Activated T-cell treated with anti-CD3 and anti-CD28 coated beads, Interleukin-2, amount 50 U/mL, for 24 hours (primary cell): ENCODE data around the gene TMED6.

Source experiments
- DNase-seq: peaks from one replicate; pipeline ENCODE4 v3.0.0-alpha.2; 2020
- H3K27ac Mint-ChIP-seq: 2 replicates; pipeline ENCODE4 v1.8.0; 2020; ENCODE audit warnings: mild to moderate bottlenecking, mixed read lengths
- H3K27me3 Mint-ChIP-seq: 2 replicates; pipeline ENCODE4 v1.8.0; 2020; ENCODE audit warnings: mixed read lengths
- H3K36me3 Mint-ChIP-seq: 2 replicates; pipeline ENCODE4 v1.8.0; 2020; ENCODE audit warnings: low read depth, mixed read lengths
- H3K4me1 Mint-ChIP-seq: 2 replicates; pipeline ENCODE4 v1.8.0; 2020; ENCODE audit warnings: low read depth, mixed read lengths
- H3K4me3 Mint-ChIP-seq: 2 replicates; pipeline ENCODE4 v1.8.0; 2020; ENCODE audit warnings: mild to moderate bottlenecking, moderate library complexity, mixed read lengths
- H3K9me3 Mint-ChIP-seq: 2 replicates; pipeline ENCODE4 v1.8.0; 2020; ENCODE audit warnings: mixed read lengths

Gene TMED6

DNA sequence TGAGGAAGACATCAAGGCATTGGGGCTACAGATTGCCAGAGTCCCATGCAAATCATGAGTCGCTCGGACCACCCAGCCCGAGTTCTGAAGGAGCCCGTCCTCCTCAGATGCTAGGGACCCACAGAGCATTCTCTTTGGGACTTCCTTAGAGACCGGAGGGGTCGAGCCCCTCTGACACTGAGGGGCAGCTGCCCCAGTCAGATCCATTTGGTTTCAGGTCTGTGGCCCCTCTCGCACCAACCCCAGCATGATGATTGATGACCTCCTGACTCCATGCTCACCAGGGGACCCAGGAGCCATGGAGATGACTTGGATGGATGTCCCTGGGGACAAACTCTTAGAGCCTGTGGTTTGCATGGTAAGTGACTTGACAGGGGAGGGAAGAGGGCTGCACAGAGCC is 29.2 kb downstream of the TMED6 start:
- no peak for DNase-seq
- H3K27ac Mint-ChIP-seq = peak overlapping the region; percentile 12
- peaks cover 96% of the 10 kb centered on the region for H3K36me3 Mint-ChIP-seq

DNA sequence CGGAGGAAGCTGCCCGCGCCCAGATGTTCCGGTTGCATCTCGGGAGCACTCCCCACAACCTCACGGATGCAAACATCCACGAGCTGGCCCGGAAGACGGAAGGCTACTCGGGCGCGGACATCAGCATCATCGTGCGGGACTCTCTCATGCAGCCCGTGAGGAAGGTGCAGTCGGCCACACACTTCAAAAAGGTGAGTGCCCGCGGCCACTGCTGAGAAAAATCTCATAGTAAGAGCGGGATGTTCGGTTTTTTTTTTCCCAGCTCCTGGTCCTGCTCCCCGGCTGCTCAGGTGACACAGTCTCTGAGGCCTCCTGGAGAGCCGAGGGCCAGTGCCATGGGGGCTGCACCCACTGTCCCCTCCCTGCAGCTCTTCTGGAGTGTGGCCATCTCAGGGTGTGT is 30.5 kb downstream of the TMED6 start:
- Mint-ChIP-seq H3K27ac (peak overlapping the region; percentile 80), H3K4me3 (no peak overlapping the region), H3K4me1 (peaks cover 23% of the 10 kb centered on the region), H3K9me3 (no peaks in the 10 kb centered on the region), H3K36me3 (peaks cover 96% of the 10 kb centered on the region), H3K27me3 (no peaks in the 10 kb centered on the region)
- peak; percentile 22 for DNase-seq

More for the DNA sequence above, 29.2 kb downstream of the TMED6 start:
- Mint-ChIP-seq H3K4me3 (no peak overlapping the region), H3K4me1 (peaks cover 36% of the 10 kb centered on the region), H3K9me3 (no peaks in the 10 kb centered on the region), H3K27me3 (no peaks in the 10 kb centered on the region)

DNA sequence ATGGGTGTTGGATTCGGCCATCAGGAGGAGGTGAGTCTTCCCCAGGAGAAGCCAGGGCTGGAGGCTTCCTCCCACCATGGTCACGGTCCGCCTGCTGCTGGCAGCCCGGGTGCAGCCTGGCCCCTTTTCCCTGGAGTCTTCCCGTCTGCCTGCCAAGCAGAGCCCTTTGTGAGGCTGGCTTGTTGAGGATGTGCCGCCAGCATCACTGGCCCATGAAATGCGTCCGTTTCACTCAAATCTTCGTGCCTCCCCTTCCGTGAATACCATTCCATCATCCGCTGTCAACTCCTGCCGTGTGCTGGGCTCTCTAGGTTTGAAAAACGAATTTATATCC is 30.9 kb downstream of the TMED6 start:
- no peak overlapping the region for H3K4me3 Mint-ChIP-seq
- peak; percentile 18 for DNase-seq
- peak overlapping the region; percentile 80 for H3K27ac Mint-ChIP-seq
- H3K36me3 Mint-ChIP-seq = peaks cover 96% of the 10 kb centered on the region
- peaks cover 20% of the 10 kb centered on the region for H3K4me1 Mint-ChIP-seq
- no peaks in the 10 kb centered on the region for H3K27me3 Mint-ChIP-seq
- no peaks in the 10 kb centered on the region for H3K9me3 Mint-ChIP-seq

DNA sequence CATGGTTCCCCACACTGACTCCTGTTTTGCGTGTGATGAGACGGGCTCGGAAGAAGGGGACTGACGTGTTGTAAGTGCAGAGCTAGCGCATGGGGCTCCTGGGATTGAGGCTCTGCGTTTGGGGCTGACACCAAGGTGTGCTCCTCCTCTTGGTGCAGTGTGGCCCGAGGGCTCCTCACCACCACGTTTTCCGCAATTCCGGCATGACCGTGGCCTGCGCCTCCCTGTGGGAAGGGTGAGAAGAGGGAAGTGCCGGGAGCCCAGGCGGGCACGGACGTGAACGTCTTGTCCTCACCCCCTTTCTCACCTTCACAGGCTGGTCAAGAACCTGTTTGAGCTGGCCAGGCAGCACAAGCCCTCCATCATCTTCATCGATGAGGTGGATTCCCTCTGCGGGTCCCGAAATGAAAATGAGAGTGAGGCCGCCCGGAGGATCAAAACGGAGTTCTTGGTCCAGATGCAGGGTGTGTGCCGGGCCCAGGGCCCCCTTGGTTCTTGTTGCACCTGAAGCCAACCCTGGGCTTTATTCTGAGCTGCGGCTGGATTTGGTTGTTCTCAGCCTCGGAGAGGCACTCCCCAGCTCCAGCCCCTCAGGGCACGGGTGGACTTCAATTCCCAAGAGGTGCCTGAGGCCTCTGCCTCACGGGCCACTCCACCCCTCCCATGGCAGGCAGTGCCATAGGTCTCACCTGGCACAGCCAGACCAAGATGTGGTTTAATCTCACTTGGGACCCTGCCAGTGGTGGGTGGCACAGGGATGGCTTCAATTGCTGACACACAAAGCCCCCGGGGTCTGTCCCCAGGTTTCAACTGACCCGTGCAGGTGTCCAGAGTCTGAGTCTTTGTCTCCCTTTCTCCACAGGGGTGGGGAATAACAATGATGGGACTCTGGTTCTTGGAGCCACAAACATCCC is 31.5 kb downstream of the TMED6 start:
- H3K27ac Mint-ChIP-seq = peak overlapping the region; percentile 23
- DNase-seq = peak; percentile 26
- peaks cover 17% of the 10 kb centered on the region for H3K4me1 Mint-ChIP-seq
- no peaks in the 10 kb centered on the region for H3K9me3 Mint-ChIP-seq
- peaks cover 96% of the 10 kb centered on the region for H3K36me3 Mint-ChIP-seq
- no peaks in the 10 kb centered on the region for H3K27me3 Mint-ChIP-seq
- no peak overlapping the region for H3K4me3 Mint-ChIP-seq

DNA sequence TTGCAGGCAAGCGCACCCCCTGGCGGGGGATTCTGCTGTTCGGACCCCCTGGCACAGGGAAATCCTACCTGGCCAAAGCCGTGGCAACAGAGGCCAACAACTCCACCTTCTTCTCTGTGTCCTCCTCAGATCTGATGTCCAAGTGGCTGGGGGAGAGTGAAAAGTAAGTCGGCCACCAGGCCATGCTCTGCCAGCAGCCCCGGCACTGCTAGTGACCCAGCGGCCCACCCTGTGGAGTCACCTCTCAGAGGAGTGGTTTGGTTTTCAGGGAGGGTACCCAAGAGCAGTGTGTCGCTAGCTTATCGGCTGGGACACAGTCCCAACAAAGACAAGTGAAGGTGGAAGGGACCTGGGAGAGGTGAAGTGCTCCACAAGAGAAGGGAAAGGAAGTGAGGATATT is 32.2 kb downstream of the TMED6 start:
- H3K9me3 Mint-ChIP-seq = no peaks in the 10 kb centered on the region
- peak overlapping the region; percentile 23 for H3K27ac Mint-ChIP-seq
- H3K4me3 Mint-ChIP-seq = no peak overlapping the region
- H3K36me3 Mint-ChIP-seq = peaks cover 96% of the 10 kb centered on the region
- no peaks in the 10 kb centered on the region for H3K27me3 Mint-ChIP-seq
- peaks cover 14% of the 10 kb centered on the region for H3K4me1 Mint-ChIP-seq
- peak; percentile 21 for DNase-seq

DNA sequence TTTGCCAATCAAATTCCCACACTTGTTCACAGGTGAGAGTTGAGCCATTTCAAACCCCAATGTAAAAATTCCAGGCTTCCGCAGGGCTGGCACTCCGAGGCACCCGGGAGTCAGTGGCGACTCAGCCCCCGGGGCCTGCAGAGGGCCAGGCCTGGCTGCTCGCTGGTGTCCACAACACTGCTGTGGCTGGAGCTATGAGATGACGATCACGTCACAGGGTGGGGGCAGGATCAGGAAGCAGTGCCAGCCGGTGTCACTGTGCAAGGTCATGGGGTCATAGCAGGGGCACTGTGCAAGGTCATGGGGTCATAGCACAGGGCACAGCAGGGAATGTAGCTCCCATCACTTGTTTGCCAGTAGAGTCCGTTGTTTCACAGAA is 32.7 kb downstream of the TMED6 start:
- no peaks in the 10 kb centered on the region for H3K27me3 Mint-ChIP-seq
- peak; percentile 27 for DNase-seq
- H3K4me1 Mint-ChIP-seq = peaks cover 13% of the 10 kb centered on the region
- no peaks in the 10 kb centered on the region for H3K9me3 Mint-ChIP-seq
- no peak overlapping the region for H3K4me3 Mint-ChIP-seq
- no peak overlapping the region for H3K27ac Mint-ChIP-seq
- H3K36me3 Mint-ChIP-seq = peaks cover 96% of the 10 kb centered on the region

DNA sequence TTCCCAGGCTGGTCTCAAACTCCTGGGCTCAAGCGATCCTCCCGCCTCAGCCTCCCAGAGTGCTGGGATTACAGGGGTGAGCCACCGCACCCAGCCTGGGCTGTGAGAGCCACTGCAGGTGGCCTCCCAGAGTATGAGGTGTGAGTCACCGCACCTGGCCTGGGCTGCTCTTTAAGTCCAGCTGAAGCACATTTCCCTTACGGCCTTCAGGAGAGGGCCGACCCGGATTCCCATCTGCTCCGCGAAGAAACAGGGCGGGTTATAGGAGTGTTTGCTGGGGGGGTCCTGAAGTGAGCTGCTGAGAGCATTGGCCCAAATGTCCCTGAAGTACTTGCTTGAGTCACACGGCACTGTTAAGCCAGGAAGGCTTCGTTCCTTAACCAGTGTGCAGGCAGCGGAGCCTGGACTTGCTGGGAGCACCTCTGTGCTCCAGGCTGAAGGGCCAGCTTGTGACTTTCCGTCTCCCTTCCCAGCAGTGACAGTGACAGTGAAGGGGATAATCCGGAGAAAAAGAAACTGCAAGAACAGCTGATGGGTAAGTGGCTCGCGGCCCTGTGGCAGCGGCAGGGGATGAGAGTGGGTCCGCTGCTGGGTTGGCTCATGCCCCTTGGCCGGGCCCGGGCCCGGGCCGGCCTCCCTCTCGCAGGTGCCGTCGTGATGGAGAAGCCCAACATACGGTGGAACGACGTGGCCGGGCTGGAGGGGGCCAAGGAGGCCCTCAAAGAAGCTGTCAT is 33.2 kb downstream of the TMED6 start:
- H3K4me1 Mint-ChIP-seq = peaks cover 19% of the 10 kb centered on the region
- DNase-seq = peak; percentile 27
- H3K36me3 Mint-ChIP-seq = peaks cover 96% of the 10 kb centered on the region
- H3K27me3 Mint-ChIP-seq = no peaks in the 10 kb centered on the region
- H3K9me3 Mint-ChIP-seq = no peaks in the 10 kb centered on the region
- peak overlapping the region; percentile 47 for H3K27ac Mint-ChIP-seq
- no peak overlapping the region for H3K4me3 Mint-ChIP-seq

DNA sequence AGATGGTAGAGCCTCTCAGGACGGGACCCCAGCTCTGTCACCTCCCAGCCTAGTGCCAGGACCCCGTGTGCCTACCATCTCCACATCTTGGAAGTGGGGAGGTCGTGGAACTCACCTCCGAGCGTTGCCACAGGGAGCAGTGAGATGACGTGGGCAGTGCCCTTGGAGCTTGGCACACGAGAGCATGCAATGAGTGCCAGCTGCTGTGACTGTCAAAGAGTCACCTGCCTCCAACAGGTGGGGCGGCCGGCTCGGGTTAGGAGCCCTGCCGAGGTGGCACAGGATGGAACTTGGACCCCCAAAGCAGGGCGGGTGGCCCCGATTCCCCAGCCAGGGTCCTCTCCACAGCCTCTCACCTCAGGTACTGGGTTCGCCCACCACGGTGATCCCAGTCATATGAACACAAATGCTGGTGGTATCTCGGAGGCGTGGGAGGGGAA is 35.0 kb downstream of the TMED6 start:
- Mint-ChIP-seq H3K27ac (peak overlapping the region; percentile 66), H3K36me3 (peaks cover 90% of the 10 kb centered on the region), H3K27me3 (no peaks in the 10 kb centered on the region), H3K4me1 (peaks cover 25% of the 10 kb centered on the region), H3K9me3 (no peaks in the 10 kb centered on the region), H3K4me3 (no peak overlapping the region)
- DNase-seq = peak; percentile 24

DNA sequence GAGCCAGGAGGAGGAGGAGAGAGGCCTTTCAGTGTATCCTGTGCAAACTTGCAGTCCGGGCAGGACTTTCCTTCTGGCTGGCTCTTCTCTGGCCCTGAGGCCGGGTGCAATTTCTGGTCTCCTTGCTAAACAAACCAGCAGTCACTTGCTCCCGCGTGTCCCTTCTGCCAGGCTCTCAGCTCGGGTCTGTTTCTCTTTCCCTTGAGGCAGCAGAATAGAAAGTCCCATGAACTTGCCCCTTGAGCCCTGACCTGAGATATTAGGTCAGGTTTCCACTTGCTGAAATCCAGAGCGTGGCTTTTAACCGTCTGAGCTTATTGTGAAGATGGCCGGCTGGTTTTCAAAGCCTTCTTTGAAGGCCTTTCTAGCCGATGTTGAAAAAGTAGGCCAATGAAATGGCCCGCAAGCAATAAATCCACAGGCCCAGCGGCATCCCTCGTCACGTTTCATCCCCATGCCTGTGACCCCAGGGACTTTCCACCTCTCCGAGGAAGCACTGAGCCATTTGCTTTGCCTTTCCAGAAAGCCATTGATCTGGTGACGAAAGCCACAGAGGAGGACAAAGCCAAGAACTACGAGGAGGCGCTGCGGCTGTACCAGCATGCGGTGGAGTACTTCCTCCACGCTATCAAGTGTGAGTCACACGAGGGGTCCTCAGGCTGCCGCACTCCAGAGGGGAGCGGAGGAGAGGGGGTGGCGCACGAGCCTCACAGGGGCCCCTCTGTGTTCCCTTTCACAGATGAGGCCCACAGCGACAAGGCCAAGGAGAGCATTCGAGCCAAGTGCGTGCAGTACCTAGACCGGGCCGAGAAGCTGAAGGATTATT is 35.9 kb downstream of the TMED6 start:
- no peak overlapping the region for H3K4me3 Mint-ChIP-seq
- DNase-seq = peak; percentile 20
- peak overlapping the region; percentile 66 for H3K27ac Mint-ChIP-seq
- no peaks in the 10 kb centered on the region for H3K27me3 Mint-ChIP-seq
- H3K9me3 Mint-ChIP-seq = no peaks in the 10 kb centered on the region
- H3K36me3 Mint-ChIP-seq = peaks cover 83% of the 10 kb centered on the region
- H3K4me1 Mint-ChIP-seq = peaks cover 26% of the 10 kb centered on the region

DNA sequence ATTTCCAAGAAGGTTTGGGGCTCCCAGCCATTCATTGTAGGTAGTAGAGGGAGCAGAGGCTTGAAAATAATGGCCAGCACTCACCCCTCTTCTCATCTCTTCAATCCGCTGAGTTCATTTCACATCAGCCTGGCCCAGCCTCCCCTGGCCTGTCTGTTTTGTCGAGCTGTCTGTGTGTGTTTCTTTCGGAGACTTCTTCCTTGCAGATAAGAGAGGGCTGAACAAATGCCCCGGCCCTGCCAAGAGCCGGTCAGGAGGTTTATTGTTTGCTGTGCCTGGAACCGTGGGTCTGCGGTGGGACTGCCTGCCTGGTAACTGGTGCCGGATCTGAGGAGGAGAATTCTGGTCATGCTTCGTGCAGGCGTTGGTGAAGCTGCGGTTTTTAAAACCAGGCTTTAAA is 37.1 kb downstream of the TMED6 start:
- Mint-ChIP-seq H3K4me3 (no peak overlapping the region), H3K36me3 (peaks cover 71% of the 10 kb centered on the region)

DNA sequence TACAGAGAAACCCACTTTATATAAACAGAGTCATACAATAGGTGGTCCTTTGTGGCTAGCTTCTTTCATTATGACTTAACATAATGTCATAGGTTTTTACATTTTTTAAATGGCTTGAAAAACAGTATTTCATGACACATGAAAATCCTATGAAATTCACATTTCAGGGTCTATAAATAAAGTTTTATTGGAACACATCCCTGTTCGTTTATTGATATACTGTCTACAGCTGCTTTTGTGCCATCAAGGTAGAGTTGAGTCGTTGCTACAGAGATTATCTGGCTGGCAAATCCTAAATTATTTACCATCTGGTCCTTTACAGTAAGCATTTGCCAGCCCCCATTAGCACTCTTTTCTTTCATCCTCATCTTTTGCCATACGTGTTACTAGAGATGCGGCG is 38.1 kb downstream of the TMED6 start:
- peaks cover 61% of the 10 kb centered on the region for H3K36me3 Mint-ChIP-seq

More for the DNA sequence above, 37.1 kb downstream of the TMED6 start:
- DNase-seq = peak; percentile 9
- Mint-ChIP-seq H3K27ac (peak overlapping the region; percentile 89), H3K4me1 (peaks cover 31% of the 10 kb centered on the region), H3K9me3 (no peaks in the 10 kb centered on the region), H3K27me3 (no peaks in the 10 kb centered on the region)

DNA sequence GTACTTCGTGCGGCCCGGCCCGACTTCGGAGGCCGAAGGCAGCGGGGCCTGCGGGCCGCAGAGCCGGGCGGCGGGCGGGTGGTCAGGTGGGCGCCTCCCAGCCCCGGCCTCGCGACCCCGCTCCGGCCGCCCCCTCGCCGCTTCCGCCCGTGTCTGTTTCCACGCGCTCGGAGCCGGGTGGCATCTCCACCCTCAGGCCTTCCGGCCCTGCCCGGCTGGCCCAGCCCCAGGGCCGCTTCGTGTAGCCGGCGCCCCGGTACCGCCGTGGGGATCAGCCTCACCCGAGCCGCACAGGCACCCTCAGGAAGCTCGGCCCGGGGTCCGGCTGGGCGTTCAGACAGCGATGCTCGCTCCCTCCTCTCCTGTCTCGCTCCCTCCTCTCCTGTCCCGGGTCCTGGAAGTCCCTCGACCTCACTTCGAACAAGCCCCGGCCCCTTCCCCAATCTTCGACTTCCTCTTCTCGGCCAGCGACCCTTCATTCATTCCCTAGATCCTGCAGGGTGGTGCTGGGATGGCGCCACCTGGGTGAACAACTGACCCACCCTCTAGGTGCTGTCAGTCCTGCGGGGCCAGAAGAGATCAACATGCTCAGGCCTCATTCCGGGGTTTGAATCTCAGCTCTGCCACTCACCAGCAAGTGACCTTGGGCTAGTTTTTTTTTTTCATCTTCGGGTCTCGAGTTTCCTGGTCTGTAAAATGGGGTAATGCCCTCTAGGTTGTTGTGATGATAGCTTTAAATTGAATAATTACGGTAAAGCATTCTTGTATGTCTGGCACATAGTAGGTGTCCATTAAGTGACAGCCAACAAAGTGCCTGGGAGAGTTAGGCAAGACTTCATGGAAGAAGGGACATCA is 39.8 kb downstream of the TMED6 start:
- no peak for DNase-seq
- H3K4me1 Mint-ChIP-seq = peaks cover 31% of the 10 kb centered on the region

More for the DNA sequence above, 38.1 kb downstream of the TMED6 start:
- Mint-ChIP-seq H3K27ac (peak overlapping the region; percentile 89), H3K9me3 (no peaks in the 10 kb centered on the region), H3K27me3 (no peaks in the 10 kb centered on the region), H3K4me1 (peaks cover 31% of the 10 kb centered on the region), H3K4me3 (peak overlapping the region; percentile 67)
- no peak for DNase-seq

DNA sequence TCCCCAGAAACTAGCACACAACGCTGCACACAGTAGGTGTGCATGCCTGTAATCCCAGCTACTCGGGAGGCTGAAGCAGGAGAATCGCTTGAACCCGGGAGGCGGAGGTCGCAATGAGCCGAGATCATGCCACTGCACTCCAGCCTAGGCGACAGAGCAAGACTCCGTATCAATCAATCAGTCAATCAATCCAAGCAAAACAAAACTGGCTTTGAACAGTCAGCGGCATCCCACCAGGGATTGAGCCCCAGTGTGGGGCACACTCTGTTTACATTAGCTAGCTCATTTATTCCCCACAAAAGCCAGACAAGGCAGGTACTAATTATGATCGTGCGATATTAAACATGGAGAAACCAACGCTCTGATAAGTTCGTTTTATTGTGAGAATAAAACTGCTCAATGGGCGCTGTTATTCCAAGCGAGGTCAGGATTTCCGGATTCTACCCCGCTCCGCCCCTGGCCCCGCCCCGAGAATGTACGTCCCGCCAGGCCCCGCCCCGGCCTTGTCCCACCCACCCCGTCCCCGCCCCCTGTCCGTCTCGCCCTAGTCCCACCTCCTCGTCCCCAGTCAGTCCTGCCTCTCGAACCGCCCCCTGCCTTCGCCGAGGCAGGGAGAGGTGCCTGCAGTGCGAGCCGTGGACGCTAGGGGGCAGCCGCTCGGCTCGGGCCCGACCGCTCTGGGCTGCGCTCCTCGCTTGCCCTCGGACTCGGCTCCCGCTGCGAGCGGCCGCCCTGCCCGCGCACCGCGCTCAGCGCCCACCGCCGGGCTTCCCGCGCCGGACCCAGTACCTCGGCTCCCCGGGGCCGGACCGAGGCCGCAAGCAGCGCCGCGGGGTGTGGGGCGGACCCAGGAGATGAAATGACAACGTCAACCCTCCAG is 40.7 kb downstream of the TMED6 start, which contains the start of gene VPS4A:
VPS4A (plus strand) TSS at position 698 of the 880 bp plus-strand sequence; CDS start at position 860, 162 bp downstream.
- peaks cover 31% of the 10 kb centered on the region for H3K4me1 Mint-ChIP-seq
- no peaks in the 10 kb centered on the region for H3K9me3 Mint-ChIP-seq
- peak within 1 kb of the TSS; percentile 97 for H3K27ac Mint-ChIP-seq
- H3K4me3 Mint-ChIP-seq = peak within 1 kb of the TSS; percentile 100
- peaks cover 38% of the 10 kb centered on the region for H3K36me3 Mint-ChIP-seq
- H3K27me3 Mint-ChIP-seq = no peaks in the 10 kb centered on the region
- DNase-seq = peak; percentile 99

More for the DNA sequence above, 39.8 kb downstream of the TMED6 start:
- no peaks in the 10 kb centered on the region for H3K27me3 Mint-ChIP-seq
- H3K4me3 Mint-ChIP-seq = peak overlapping the region; percentile 100
- H3K27ac Mint-ChIP-seq = peak overlapping the region; percentile 97
- peaks cover 47% of the 10 kb centered on the region for H3K36me3 Mint-ChIP-seq
- H3K9me3 Mint-ChIP-seq = no peaks in the 10 kb centered on the region
